CD4-positive, alpha-beta T cell treated with Interleukin-4 for 1 hour (primary cell): ENCODE measurements around the gene UHRF1.
A peak's percentile ranks its signal among the peaks of the same experiment; 100 is the strongest.
"Not testable (repeated sequence)": the region's sequence is repeated elsewhere in the genome, so short reads cannot be mapped to it uniquely, and the experiment has no call there.

Source experiments
- DNase-seq, 2 donors: peaks; one replicate each; pipeline ENCODE4 v3.0.0-alpha.2; 2020 to 2022

UHRF1 gene

DNA sequence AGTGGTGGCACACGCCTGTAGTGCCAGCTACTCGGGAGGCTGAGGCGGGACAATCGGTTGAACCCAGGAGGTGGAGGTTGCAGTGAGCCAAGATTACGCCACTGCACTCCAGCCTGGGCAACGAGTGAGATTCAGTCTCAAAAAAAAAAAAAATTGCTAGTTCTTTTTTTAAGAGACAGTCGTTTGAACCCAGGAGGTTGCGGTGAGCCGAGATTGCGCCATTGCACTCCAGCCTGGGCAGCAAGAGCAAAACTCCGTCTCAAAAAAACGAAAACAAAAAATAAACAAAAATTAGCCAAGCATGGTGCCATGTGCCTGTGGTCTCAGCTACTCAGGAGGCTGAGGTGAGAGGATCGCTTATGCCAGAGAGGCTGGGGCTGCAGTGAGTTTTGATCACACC, 8.4 kb upstream of the UHRF1 start:
- DNase-seq: not testable (repeated sequence)

DNA sequence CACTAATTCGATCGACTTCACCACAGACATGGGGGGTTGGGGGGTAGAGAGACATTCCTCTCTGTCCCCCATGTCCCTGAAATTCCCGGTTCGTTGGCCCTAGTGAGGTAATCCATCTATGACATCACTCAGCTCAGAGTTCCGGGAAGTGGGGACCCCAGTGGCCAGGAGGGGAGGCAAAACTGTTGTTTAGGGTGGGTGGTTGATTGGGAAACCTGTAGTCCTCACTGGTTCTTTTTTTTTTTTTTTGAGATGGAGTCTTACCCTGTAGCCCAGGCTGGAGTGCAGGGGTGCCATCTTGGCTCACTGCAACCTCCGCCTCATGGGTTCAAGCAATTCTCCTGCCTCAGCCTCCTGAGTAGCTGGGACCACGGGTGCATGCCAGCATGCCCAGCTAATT, 6.5 kb upstream of the UHRF1 start, which contains the start of gene ARRDC5:
ARRDC5 (minus strand) TSS at position 101 of the 400 bp plus-strand sequence; CDS start at position 30, 71 bp downstream.
- no peak for DNase-seq

DNA sequence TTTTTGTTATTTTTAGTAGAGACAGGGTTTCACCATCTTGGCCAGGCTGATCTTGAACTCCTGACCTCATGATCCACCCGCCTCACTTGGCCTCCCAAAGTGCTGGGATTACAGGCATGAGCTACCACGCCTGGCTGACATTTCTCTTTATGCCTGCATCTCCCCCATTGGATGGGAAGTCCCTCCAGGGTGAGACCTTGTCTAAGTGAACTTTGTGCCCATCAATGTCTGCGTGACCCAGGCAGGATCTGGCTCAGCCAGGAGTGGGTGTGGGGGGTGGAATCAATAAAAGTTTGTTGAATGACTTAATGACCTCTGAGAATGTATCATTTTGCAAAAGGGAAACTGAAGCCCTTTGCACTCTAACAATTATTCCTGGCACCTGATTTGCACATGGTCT, 4.8 kb upstream of the UHRF1 start:
- DNase-seq: no peak

DNA sequence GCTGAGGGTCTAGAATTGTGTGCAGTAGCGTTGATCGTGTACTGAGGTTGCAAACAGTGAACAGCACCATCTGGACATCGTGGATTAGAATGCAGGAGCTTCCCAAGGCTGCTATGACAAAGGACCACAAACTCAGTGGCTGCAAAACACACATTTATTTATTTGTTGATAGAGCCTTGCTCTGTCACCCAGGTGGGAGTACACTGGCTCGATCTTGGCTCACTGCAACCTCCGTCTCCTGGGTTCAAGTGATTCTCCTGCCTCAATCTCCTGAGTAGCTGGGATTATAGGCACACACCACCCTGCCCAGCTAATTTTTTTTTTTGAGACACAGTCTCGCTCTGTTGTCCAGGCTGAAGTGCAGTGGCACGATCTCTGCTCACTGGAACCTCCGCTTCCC, 2.3 kb upstream of the UHRF1 start:
- DNase-seq: no peak

DNA sequence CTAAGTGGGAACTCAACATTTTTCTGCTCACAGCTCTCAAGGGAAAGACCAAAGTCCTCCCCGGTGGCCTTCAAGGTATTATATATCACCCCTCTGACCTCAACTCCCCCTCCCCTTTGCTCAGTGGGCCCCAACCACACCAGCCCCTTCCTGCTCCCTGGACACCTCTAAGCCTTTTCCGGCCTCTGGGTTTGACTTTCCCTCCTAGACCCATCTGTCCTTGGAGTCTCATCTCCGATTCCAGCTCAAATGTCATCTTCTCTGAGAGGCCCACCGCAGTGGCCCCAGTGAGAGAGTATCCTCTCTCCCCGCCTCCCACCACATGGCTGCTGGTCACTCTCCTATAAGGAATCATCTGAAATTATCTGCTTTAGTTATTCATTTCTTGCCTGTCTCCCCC, 941 bp upstream of the UHRF1 start:
- no peak for DNase-seq

DNA sequence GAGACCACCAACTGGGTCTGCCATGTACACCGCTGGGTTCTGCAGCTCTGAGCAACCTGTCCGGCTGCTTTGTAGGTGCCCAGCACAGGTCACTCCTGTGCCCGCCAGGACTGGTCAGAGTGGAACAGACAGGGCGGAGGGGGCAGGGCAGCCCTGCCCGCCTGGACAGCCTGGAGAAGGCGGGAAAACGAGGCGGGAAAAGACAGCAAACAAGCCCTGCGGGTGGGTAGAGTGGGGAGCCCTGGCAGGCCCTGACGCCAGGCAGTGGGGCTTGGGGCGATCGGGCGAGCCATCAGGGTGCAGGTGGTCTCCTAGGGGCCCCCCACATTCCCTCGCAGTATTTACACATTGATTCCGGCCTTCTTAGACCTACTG, 533 bp upstream of the UHRF1 start:
- no peak for DNase-seq

DNA sequence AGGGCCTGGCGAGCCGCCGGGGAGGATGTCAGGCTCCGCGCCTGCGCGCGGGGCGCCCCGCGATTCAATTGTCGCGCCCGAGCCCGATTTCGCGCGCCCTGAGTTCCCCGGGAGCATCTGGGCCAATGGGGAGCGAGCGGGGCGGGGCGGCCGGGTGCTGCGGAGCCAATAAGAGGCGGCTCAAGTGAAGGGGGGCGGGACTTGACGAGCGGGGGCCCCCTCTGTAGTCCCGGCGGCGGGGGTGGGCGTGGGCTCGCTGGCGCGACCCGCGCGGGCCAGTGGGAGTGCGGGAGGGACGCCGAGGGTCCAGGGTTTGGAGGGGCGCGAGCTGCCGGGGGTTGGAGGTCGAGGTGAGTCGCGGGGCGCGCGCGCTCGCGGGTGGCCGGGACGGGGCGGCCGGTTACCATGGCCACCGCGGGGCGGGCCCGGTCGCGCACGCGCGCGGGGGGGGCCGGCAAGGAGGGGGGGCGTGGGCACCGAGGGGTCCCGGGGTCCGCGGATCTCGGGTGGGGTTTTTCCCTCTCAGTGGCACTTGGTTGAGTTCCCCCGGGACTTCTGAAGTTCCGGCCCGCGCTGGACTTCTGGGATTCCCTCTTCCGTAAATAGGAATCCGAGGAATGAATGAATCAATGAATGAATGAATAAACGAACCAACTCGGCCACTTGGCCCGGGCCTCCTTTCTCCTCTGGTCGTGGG, 744 bp downstream of the UHRF1 start:
- peak; percentile 92 to 93 for DNase-seq

DNA sequence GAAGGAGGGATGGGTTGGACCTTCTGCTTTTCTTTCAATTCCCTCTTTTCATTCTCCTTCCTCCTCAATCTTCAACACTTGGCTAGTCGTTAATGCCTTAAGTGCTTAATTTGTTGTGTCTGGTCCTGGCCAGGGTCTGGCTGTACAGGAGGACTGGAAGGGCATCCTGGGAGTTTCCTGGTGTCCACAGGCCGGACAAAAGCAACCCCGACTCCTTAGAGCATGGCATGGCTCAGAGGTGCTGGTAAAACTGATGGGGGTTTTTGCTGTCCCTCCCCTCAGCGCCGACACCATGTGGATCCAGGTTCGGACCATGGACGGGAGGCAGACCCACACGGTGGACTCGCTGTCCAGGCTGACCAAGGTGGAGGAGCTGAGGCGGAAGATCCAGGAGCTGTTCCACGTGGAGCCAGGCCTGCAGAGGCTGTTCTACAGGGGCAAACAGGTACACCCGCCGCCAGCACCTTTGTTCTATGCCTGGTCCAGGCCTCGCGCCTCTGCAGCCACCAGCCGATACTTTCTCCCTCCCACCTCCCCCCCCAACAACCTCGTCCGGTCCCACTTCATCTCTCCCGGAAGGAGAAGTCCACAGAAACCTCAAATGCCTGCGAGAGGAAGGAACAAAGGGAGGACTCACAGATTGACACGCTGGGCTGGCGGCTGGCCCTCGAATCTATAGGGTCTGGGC, 1.4 kb downstream of the UHRF1 start:
- peak in 1 of 2 donors; percentile 36 for DNase-seq

DNA sequence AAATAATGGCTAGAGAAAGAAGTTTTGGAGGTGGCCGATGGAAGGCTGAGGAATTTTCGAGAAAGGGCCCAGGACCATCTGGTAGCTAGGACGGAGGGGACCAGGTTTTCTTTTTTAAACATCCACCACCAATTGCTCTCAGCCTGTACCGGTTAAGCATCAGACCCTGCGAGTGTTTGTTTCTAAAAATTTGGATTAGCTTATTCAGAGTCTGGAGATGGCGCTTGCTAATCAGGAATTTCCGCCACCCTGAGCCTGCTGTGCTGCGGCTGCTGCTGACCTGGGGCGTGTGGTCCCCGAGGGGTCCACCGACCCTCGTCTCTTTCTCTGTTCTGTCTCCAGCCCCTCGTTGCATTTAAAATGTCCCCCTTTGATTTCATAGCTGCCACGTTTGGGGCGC, 2.0 kb downstream of the UHRF1 start:
- peak in 1 of 2 donors; percentile 3 for DNase-seq

DNA sequence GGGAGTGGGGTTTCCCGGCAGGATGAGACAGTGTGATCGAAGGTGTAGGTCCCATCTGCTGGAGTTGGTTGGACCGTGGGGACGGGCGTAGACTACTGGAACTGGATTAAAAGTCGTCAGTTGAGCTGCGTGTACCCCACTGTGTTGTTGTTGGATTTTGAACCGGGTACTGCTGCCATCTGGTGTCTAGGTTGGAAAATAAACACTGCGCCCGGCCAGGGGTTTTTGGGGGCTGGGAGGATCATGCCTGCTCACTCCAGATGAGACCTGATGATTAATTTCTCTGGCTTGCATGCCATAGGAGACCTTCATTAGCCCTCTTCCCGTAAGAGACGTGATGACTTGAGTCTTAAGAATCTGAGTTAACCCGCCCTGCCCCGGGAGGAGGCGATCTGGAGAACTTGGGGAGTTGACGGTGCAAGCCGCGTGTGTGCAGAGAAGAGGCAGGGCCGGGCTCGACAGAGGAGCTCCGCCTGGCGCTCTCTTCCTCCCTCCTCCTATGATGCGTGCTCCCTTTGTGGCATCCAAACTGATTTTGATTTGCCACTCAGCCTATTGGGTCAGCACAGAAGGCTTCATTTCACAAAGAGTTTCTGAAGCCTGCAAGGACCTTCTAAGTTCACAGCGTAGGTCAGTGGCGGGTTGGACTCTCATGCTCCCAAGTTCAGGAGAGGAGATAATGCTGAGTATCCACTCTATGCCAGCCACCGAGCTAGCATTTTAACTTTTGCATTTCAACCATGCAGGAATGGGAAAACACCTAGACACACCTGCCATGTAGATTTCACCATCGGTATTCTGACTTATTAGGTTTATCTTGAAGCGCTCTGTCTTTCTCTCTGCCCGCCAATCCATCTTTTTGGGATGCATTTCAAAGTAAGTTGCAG, 2.7 kb downstream of the UHRF1 start:
- peak; percentile 67 to 79 for DNase-seq

DNA sequence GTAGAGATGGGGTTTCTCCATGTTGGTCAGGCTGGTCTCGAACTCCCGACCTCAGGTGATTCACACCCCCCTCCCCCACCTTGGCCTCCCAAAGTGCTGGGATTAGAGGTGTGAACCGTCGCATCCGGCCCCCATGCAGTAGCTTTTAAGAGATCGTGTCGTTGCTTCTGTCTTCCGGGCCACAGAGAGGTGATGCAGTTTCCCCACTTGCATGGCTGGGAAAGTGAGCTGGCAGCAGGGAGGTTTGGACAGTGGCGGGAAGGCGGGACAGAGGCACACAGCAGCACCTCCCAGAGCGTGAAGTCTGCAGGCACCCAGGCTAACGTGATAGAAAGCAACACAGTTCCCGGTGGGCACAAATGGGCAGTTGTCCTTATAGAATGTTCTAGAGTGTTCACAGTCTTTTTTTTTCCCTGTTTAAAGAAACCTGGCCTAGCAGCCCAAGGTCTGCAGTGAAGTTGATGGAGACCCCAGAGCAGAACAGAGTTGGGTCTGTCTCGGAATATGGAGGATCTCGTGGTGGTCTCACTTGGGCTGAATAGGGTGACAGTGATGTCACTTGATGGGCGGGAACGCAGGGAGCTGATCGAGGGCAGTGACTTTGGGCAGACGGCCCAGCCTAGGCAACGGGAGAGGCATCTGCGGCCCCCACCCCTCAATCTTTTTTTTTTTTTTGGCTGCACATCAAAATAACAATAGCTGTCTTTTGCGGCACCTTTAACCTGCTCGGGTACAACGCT, 4.9 kb downstream of the UHRF1 start:
- DNase-seq: peak; percentile 49 to 63

DNA sequence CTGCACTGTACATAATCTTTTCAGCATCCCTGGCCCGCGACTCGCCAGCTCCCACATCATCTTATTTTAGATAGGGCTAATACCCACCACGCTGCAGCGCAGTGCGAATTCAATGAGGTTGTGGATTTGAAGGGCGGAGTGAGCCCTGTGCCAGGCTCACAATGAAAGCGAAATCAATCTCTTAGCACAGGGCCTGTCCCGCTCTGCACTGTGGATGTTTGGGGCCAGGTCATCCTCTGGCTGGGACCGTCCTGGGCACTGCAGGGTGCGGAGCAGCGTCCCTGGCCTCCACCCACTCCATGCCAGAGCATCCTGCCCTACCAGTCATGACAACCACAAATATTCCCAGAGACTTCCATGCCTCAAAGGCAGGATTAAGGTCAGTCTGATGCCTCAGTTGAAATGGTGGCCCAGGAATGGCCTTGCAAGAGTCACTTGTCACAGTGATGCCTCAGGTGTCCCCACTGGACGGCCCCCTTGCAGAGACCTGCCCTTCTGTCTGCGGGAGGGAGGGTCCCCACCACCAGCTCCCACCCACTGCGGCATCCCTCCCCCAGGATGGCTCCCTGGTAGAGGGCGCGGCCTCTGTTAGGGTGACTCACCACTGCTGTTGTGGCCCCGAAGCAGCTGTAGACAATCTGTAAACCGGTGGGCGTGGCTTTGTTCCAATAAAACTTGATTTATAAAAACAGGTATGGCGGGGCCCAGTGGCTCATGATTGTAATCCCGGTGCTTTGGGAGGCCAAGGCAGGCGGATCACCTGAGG, 5.6 kb downstream of the UHRF1 start:
- DNase-seq: peak; percentile 79

DNA sequence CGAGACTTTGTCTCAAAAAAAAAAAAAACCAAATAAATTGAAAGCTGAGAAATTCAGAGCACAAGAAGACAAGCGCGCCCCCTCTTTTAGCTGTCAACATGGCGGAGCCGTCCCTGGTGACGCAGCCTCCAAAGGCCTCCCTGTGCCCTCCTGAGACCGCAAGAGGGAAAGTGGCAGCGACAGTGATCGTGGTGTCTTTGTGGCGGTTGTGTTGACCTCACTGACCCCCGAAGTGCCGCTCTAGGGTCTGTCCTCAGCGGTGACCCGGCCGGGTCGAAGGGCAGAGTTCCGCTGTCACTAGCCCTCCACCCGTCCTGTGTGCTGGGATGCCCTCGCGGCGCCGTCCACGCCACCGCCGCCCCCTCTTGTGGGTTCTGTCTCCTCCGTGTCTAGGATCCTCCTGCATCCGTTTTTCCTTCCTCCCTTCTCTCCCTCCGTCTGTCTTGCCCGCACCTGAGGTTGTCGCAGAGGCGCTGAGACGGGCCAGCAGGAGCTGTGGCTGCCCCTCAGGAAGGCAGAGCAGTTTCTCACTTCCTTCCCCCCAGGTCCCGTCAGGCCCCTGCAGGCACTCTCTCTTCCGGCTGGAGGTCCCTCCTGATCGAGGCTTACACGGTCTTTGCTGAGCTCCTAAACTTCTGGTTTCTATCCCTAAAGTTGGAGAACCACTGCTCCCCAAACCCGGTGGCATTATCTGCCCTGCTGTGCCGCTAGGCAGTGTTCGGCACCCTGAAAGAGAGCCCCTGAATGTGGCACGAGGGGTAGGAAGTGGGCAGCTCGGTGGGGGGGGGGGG, 7.2 kb downstream of the UHRF1 start:
- peak; percentile 52 to 53 for DNase-seq

DNA sequence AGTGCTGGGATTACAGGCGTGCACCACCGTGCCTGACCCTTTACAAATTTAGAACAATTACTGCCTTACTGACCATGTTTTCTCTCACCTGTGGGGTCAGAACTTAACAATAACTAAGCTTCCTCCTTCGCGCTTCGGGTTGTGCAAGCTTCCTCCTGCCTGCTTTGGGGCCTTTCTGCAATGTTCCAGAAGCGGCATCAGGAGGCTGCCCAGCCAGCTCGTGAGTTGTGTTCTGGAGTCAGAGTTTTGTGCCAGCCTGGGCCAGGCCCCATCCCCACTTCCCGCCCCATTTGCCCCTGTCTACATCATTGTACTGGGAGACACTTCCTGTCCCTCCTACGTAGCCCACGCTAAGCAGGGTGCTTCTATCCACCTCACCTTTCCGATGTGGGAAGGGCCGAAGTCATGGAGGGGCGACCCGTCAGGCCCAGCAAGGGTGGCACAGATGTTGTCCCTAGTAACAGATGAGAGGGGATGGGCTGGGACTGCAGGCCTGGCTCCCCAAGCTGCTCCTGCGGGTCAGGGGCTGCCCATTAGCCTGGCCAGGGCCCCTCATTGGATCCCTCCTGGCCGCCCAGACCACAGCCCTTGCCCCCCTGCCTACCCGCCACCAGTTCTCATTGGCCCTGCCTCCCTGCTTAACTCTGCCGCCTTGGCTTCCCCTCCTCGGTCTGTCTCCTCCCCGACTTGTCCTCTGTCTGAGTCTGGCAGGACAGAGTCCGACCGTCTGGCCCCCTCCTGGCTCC, 13.4 kb downstream of the UHRF1 start:
- no peak for DNase-seq

DNA sequence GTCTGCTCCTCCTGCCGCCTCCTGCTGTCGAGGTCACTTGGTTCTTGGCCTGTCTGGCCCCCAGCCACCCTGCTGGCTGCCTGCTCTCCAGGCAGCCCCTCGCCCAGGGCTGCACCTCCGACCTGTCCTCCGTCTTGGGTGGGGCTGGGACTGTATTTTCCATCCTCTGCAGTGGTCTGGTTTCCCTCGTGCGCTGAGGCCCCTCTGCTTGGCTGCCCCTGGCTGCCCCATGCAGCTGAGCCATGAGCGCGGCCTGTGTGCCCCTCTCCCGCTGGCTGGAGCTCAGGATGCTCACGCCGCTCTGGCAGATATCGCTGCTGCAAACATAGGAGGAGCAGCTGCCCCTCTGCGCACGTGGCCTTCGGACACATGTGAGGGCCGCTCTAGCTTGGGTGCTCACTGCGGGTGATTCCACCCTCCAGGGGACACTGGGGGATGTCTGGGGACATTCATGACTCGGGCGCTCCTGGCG, 14.0 kb downstream of the UHRF1 start:
- DNase-seq: no peak

DNA sequence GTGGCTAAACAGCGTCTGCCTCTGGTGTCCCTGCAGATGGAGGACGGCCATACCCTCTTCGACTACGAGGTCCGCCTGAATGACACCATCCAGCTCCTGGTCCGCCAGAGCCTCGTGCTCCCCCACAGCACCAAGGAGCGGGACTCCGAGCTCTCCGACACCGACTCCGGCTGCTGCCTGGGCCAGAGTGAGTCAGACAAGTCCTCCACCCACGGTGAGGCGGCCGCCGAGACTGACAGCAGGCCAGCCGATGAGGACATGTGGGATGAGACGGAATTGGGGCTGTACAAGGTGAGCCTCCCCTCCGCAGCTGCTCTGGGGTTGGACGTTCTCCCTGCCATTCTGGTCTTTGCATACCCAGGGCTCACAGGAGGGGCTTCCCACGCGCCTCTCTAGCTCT, 19.9 kb downstream of the UHRF1 start:
- DNase-seq: no peak

DNA sequence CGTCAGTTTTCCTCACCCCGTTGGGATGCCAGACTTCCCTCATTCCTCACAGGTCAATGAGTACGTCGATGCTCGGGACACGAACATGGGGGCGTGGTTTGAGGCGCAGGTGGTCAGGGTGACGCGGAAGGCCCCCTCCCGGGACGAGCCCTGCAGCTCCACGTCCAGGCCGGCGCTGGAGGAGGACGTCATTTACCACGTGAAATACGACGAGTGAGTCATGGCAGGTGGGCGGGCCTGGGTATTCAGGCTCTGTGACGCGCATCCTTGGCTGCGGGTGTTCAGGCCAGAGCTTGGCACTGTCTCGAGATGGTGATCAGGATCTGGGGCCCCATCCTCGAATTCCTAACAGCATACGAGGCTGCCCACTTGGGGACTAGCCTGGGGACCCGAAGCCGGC, 21.4 kb downstream of the UHRF1 start:
- DNase-seq: no peak

DNA sequence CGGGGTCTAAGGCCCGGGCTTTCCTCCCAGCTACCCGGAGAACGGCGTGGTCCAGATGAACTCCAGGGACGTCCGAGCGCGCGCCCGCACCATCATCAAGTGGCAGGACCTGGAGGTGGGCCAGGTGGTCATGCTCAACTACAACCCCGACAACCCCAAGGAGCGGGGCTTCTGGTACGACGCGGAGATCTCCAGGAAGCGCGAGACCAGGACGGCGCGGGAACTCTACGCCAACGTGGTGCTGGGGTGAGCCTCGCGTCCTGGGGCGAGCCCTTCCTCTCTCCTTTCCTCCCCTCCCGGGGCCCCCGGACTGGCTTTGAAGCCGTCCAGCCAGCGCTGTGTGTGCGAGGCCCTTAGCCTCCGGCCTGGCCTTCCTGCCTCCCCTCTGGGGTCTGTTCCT, 23.4 kb downstream of the UHRF1 start:
- no peak for DNase-seq

DNA sequence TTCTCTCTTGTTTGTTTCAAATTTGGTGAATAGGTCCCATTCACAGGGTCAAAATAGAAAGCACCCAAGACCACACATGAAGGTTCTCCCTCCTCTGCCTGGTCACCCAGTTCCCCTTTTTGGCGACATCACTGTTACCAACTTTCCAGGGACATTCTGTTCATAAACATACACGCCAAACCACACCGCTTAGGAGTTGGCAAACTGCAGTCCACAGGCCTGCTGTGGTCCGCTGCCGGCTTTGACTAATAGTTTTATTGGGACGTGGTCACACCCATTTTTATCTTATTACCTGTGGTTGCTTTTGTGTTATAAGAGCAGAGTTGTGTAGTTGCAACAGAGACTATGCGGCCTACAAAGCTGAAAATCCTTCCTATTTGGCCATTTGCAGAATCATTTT, 24.2 kb downstream of the UHRF1 start:
- DNase-seq: no peak

DNA sequence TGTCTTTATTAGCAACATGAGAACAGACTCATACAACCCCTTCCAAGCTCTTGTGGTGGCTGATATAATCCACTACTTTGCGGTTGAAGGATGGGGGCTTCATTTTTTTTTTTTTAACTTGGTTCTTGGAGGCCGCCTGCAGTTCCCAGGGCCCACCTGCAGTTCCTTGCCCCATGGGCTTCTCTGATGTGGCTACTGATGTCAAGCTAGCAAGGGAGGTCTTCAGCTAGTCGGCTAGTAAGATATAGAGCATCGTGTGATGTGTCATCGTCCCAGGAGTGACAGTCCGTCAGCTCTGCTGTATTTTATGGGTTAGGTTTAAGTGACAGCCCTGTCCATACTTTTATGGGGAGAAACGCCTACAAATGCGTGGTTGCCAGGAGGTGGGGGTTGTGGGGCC, 26.1 kb downstream of the UHRF1 start:
- DNase-seq: no peak
